Measurements from ENCODE around the gene KCNC3. TPM values are rescaled to one million over a fixed set of nuclear protein-coding genes. Genes with fewer than 3 reads are reported as not detected.

KCNC3 gene
- total and polyA plus RNA-seq, 2 experiments from 2014 or later = 0.40 to 1.6 TPM

GRCh38 chr19:50275577-50276368, 53.4 kb downstream of the KCNC3 start:
- no peak overlapping the region for H3K27ac ChIP-seq
- H3K36me3 ChIP-seq (replicated peaks; ENCODE audit: insufficient read depth, low read depth) = no peaks in the 10 kb centered on the region
- no peak overlapping the region for H3K4me2 ChIP-seq
- no peaks in the 10 kb centered on the region for H4K20me1 ChIP-seq (ENCODE audit: insufficient read depth, poor library complexity, severe bottlenecking)
- no peak for DNase-seq (ENCODE audit: low spot score)
- TF ChIP-seq, protein P1, sequence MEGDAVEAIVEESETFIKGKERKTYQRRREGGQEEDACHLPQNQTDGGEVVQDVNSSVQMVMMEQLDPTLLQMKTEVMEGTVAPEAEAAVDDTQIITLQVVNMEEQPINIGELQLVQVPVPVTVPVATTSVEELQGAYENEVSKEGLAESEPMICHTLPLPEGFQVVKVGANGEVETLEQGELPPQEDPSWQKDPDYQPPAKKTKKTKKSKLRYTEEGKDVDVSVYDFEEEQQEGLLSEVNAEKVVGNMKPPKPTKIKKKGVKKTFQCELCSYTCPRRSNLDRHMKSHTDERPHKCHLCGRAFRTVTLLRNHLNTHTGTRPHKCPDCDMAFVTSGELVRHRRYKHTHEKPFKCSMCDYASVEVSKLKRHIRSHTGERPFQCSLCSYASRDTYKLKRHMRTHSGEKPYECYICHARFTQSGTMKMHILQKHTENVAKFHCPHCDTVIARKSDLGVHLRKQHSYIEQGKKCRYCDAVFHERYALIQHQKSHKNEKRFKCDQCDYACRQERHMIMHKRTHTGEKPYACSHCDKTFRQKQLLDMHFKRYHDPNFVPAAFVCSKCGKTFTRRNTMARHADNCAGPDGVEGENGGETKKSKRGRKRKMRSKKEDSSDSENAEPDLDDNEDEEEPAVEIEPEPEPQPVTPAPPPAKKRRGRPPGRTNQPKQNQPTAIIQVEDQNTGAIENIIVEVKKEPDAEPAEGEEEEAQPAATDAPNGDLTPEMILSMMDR (IDR thresholded peaks at IDR 0.05; ENCODE audit: poor library complexity) = no peak
- TF ChIP-seq EZH2phosphoT487 (IDR thresholded peaks at IDR 0.05; ENCODE audit: low read depth, severe bottlenecking, unreplicated experiment) (no peak), EZH2 (IDR thresholded peaks at IDR 0.05; ENCODE audit: borderline replicate concordance) (no peak)
- 89% methylated on average over 26 of the region's 26 CpGs for WGBS (ENCODE audit: low lambda C conversion rate, missing lambda C conversion rate)
- no peaks in the 10 kb centered on the region for H3K9me2 ChIP-seq (replicated peaks; ENCODE audit: insufficient read depth)
- H3K4me3 ChIP-seq = no peak overlapping the region
- no peaks in the 10 kb centered on the region for H3K27me3 ChIP-seq
- H3K79me2 ChIP-seq = no peaks in the 10 kb centered on the region
- H3K9me3 ChIP-seq (ENCODE audit: low read depth) = no peaks in the 10 kb centered on the region
- no peaks in the 10 kb centered on the region for H3K4me1 ChIP-seq (ENCODE audit: insufficient read depth)
- no peak overlapping the region for H2AFZ ChIP-seq

- Histone ChIP-seq H3K36me3 (replicated peaks; ENCODE audit: insufficient read depth, low read depth) (no peaks in the 10 kb centered on the region), H3K4me3 (no peak overlapping the region), H2AFZ (no peak overlapping the region), H3K79me2 (no peaks in the 10 kb centered on the region), H3K4me1 (ENCODE audit: insufficient read depth) (no peaks in the 10 kb centered on the region), H3K9me3 (ENCODE audit: low read depth) (no peaks in the 10 kb centered on the region), H3K27me3 (no peaks in the 10 kb centered on the region), H3K9me2 (replicated peaks; ENCODE audit: insufficient read depth) (no peaks in the 10 kb centered on the region), H3K4me2 (no peak overlapping the region), H3K27ac (no peak overlapping the region), H4K20me1 (ENCODE audit: insufficient read depth, poor library complexity, severe bottlenecking) (no peaks in the 10 kb centered on the region)
- no peak for DNase-seq (ENCODE audit: low spot score)
- WGBS (ENCODE audit: low lambda C conversion rate, missing lambda C conversion rate) = 91% methylated on average over 7 of the region's 7 CpGs
- TF ChIP-seq EZH2phosphoT487 (IDR thresholded peaks at IDR 0.05; ENCODE audit: low read depth, severe bottlenecking, unreplicated experiment) = no peak
- TF ChIP-seq EZH2 (IDR thresholded peaks at IDR 0.05; ENCODE audit: borderline replicate concordance) = no peak
- TF ChIP-seq, protein P1 (IDR thresholded peaks at IDR 0.05; ENCODE audit: poor library complexity) = no peak
Measured at GRCh38 chr19:50273821-50274220, 55.4 kb downstream of the KCNC3 start.

GRCh38 chr19:50272263-50272897, 56.8 kb downstream of the KCNC3 start:
- H3K36me3 ChIP-seq (replicated peaks; ENCODE audit: insufficient read depth, low read depth) = no peaks in the 10 kb centered on the region
- 97% methylated on average over 13 of the region's 14 CpGs for WGBS (ENCODE audit: low lambda C conversion rate, missing lambda C conversion rate)
- H2AFZ ChIP-seq = no peak overlapping the region
- H3K27ac ChIP-seq = no peak overlapping the region
- no peaks in the 10 kb centered on the region for H3K4me1 ChIP-seq (ENCODE audit: insufficient read depth)
- H4K20me1 ChIP-seq (ENCODE audit: insufficient read depth, poor library complexity, severe bottlenecking) = no peaks in the 10 kb centered on the region
- no peak for DNase-seq (ENCODE audit: low spot score)
- H3K4me2 ChIP-seq = no peak overlapping the region
- TF ChIP-seq, protein P1 (IDR thresholded peaks at IDR 0.05; ENCODE audit: poor library complexity) = no peak
- no peak for TF ChIP-seq EZH2 (IDR thresholded peaks at IDR 0.05; ENCODE audit: borderline replicate concordance)
- no peak for TF ChIP-seq EZH2phosphoT487 (IDR thresholded peaks at IDR 0.05; ENCODE audit: low read depth, severe bottlenecking, unreplicated experiment)
- no peaks in the 10 kb centered on the region for H3K9me2 ChIP-seq (replicated peaks; ENCODE audit: insufficient read depth)
- H3K79me2 ChIP-seq = no peaks in the 10 kb centered on the region
- H3K27me3 ChIP-seq = no peaks in the 10 kb centered on the region
- no peak overlapping the region for H3K4me3 ChIP-seq
- no peaks in the 10 kb centered on the region for H3K9me3 ChIP-seq (ENCODE audit: low read depth)
